NCI-H1436 treated with DMSO at 0.1 percent for 48 hours (cell line): ENCODE measurements around the gene CYSLTR2.

Experiments
- DNase-seq: peaks from one replicate; lab custom pipeline; 2025; lab: John Stamatoyannopoulos, UW

The CYSLTR2 gene

GRCh38 chr13:48653472-48653939 lies at the start of gene CYSLTR2:
Gene CYSLTR2, plus strand, starts transcription at chr13:48653929. Its CDS starts 52,889 bp downstream, at chr13:48706818.
- DNase-seq, result no peak

DNA sequence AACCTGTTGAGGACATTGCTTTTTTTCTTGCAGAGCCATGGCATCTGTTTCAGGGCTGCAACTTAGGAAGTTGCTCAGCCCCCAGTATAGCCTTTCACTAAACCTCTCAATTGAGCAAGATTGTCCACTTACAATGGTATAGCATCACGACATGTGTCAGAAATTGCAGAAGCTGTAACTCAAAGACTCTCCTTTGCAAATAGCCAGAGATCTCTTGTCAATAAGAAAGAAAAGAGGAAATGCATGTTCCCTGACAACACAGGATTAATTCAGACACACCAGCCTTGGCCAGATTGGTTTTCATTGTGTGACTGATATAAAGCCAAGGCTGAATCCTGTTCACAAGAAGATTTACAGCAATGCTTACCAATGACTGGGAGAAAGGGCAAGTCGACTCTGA lies 38.7 kb upstream of the CYSLTR2 start:
- DNase-seq, result no peak

DNA sequence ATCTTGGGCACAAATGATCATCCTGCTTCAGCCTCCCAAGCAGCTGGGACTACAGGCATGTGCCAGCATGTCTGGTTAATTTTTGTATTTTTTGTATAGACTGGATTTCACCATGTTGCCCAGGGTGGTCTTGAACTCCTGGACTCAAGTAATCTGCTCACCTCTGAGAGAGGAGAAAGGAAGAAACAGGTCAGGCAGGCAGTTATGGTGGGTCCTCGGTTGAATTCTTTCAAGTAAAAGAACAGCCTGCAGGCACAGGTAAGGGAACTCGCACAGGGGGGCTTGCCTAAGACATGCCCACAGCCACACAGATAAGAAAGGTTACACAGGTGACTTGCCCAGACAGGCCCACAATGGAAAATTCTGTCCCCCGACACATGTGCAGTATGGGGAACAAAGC lies 34.8 kb upstream of the CYSLTR2 start:
- no peak for DNase-seq

DNA sequence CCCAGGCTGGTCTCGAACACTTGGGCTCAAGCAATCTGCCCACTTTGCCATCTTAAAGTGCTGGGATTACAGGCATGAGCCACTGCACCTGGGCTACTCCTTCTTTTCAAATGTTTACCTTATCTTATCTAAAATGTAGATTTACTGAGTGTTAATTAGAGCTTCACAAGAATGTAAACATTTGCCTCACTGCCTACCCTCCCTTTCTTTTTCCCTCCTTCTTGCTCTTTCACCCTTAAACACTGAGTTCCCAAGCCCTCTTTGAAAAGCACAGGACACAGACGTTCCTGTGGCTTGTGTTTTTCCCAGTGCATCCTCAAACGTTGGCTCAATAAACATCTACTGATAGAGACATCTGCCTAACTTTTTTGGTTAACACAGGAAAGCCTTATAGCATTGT lies 32.7 kb upstream of the CYSLTR2 start:
- DNase-seq, result no peak

DNA sequence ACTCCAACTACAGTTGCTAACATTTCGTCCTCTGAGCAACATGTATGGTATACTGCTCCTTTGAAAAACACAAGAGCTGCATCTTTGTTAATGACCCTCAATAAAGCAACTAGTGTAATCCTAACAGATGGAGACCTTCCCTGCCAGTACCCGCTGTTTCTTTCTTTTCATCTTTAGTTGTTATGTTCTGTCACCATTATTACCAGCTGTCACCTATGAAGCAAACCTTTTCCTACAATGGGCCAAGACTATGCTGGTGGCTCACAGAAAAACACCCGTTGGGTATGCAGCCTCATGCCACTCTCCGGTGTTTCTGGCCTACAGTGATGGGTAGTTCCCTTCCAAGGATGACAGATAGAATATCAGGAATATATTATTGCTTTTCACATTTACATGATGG lies 29.7 kb upstream of the CYSLTR2 start:
- DNase-seq, result no peak

DNA sequence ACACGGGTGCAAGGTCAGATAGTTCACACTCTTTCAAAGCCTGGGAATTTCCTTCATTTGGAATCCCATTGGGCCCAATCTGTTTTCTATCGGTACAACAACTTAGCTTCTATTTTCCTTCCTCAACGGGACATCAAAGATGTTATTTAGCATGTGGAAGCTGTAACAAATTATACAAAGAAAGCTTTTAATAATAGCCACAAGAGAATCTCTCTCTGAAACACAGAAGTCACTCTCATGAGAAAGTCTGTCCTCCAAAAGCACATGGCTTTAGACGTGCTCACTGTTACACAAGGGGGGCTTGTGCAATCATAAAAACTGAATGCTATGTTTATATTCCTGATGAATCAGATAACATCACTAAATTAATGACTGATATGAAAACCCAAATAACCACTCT lies 28.9 kb upstream of the CYSLTR2 start:
- DNase-seq, result no peak

GRCh38 chr13:48625413-48626076 lies 28.2 kb upstream of the CYSLTR2 start:
- no peak for DNase-seq

DNA sequence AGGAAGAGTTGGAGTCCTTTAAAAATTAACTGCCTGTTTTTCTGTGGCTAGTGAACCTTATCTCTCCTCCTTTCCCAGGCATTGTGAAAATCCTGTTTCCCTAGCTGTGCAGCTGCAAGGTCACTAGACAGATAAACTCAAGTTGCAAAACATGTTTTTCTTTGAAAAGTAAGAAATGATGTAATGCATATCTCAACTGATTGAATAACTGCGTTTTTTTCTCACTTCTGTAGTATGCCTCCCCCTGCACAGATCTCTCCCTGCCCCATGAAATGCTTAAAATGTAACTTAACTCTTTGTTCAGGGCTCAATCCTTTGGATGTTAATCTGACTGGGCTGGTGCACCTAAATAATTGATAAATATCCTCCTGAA lies 27.7 kb upstream of the CYSLTR2 start:
- DNase-seq, result no peak

DNA sequence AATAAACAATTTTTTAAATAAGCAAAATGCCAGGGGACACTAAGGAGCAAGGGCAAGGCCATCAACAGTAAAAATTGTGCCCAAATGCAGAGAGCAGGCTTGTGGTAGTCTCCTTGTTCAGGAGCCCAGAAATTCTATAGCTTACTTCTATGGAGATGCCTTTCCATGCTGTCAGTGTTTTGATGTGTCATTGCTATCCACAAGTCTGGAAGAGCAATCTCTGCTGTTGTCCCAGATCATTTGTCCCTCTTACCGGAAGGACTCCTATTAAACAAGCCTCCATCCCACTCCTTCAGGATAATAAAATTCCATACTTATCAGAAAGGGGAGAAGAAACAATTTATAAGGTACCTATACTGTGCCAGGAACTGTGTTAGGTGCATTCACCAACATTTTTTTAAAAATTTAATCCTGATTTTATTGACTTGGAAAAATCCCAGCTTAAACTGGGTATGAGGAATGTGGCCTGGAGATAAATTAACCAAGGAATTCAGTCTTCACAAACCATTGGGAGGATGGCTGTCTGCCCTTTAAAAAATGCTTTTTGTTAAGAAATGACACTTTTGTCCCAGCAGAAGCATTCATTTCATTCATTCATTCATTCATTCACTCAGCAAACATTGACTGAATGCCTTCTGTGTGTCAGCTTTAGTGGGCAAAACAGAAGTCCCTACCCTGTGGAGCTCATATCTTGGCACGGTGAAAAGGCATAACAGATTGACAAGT lies 26.8 kb upstream of the CYSLTR2 start:
- DNase-seq, result no peak

DNA sequence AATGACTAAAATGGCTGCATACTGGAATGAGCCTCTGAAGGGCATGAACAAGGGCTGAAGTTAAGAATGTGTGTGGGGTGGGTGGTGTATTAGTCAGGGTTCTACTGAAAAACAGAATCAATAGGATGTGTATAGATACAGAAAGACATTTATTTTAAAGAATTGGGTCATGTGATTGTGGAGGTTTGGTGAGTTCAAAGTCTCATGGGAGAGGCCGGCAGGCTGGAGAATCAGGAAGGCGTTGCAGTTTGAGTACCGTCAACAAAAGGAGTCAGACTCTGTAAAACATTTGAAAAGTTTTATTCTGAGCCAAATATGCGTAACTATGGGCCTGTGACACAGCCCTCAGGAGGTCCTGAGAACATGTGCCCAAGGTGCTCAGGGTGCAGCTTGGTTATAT lies 24.5 kb upstream of the CYSLTR2 start:
- DNase-seq, result no peak

GRCh38 chr13:48630291-48630690 lies 23.4 kb upstream of the CYSLTR2 start:
- no peak for DNase-seq

GRCh38 chr13:48630773-48631172 lies 23.0 kb upstream of the CYSLTR2 start:
- no peak for DNase-seq

DNA sequence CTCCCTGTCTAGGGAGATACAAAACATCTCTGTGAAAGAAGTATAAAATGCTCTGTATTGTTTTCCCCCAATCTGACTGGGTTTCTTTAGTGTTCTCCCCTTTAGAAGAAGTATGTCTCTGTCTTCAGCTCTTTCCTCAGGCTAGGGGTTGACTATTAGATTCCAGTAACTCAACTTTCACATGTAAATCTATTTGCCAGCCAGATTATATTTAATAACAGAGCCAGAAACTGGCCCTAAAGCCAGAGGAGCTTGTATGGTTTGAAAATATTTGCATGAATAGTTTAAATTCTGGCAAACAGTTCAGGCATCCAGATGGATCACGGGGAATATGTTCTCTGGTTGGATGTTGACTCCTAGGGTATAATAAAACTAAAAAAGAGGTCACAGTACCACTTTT lies 22.3 kb upstream of the CYSLTR2 start:
- no peak for DNase-seq

DNA sequence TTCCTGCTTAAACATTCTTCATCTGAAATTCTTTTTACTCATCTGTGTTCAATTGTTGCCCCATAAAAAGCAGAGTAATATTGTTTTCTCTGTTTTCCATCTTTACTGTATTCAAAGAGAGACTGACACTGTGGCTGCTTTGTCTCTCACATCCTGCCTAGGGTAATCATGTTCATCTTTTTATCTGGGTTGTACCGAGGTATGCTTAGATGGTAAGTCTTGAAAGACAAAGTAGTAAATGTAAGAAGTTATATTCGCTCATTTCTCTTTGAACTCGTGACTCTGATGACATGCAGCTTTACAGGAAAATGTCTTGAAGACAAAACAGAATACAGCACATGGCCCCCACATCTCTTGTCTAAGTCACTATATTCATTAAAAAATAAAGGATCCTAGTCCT lies 20.0 kb upstream of the CYSLTR2 start:
- DNase-seq, result no peak

- no peak for DNase-seq
Measured at GRCh38 chr13:48634636-48635035, 19.1 kb upstream of the CYSLTR2 start.

- no peak for DNase-seq
Measured at GRCh38 chr13:48635478-48635877, 18.3 kb upstream of the CYSLTR2 start.

DNA sequence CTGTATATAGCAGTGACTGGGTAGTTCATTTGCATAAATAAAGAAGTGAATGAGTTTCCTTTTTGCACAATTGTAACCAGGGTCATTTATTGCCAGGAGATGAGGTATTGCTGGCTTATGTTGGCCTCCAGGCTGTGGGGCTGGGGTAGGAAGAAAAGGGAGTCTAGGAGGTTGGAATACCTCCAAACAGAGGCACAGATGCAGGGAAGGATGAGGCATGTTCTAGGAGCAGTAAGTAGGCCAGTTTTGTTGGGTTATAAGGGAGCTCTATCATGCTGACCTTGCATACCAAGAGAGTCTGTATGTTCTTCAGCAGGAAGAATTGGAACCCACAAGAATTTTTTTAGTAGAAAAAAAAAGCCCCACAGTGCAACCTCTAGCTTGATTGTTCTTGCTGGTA lies 17.2 kb upstream of the CYSLTR2 start:
- DNase-seq, result no peak

DNA sequence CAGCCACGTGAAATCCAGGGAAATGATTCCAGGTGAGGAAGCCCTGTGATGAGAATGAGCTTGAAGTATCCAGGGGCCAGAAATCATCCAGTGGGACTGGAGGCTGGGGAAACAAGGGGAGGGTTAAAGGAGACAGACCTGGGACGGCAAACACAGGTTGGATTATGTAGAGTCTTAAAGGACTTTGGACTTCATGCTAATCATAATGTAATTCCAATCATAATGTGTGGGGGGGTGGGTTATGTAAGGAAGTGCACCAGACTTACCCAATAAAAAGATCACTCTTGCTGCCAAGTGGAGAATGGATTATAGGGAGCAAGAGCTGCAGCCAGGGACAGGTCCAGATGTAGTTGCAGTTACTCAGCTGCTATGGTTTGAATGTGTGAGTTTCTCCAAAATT lies 16.1 kb upstream of the CYSLTR2 start:
- DNase-seq, result no peak

- DNase-seq, result no peak
Measured at GRCh38 chr13:48640767-48641166, 13.0 kb upstream of the CYSLTR2 start.

- DNase-seq, result no peak
Measured at GRCh38 chr13:48641404-48641803, 12.3 kb upstream of the CYSLTR2 start.

DNA sequence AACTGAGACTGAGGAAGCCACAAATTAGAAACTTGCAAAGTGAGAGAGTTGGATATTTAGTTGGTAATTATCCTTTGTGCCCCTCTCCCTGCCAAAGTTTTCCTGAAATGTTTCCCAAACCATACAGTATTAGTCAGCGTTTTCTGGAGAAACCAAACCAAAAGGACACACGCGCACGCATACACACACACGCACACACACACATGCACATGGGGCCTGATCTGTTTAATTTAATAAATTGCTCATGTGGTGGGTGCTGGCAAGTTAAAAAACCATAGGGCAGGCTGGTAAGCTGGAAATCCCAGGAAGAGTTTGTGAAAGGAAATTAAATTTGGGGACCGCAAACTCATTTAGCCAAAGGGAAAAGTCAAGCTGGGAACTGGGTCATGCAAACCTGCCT lies 11.7 kb upstream of the CYSLTR2 start:
- no peak for DNase-seq

DNA sequence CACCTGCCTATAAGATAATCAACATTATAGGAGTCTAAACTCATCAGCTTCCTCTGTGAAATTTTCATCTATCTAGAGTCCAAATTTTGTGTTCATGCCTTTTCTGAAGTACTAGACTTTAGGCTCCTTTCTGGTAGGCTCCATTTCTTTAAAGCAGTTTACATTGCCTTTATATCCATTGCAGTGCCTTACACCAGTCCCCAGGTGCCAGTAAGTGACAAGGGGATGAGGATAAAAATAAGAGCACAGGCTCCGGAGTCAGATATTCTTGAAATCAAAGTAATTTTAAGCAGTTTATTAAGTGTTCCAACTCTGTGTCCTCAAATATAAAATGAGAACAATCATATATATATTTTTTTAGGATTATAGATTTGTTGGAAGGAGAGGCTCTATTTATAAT lies 10.6 kb upstream of the CYSLTR2 start:
- no peak for DNase-seq

DNA sequence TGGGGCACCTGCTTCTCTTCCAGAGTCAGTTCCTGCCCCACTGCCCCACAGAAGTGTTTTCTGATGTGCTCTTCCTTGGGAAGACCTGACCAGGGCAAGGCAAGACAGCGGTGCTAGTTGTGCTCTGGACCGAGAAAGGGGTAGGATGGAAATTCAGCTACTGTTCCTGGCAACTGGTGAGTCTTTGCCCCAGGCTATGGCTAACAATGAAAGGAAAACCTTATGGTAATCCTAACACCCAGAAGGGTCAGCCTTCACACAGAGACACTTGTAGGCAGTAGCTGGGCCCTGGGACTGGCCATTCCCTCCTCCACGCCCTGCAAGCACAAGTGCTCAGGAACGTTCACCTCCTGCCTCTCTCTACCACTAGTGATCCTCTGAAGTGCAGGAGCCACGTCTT lies 9.6 kb upstream of the CYSLTR2 start:
- no peak for DNase-seq

DNA sequence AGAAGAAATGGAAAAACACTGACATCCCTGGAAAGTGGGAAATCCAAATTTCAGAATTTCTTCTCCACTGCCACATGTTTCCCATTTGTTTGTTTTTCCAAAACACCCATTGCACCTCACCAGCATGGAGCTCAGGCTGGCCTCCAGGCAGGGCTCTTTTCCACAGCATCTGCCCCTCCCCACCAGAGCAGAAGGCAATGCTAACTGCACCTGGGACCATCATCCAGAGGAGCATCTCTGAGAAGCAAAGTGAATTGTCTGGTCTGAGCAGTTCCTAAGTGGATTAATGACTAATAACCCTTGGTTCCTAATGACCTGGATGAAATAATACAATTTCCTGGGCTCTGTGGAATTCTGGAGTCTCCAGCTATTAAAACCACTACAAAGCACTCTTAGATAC lies 8.8 kb upstream of the CYSLTR2 start:
- no peak for DNase-seq
